Fibroblast of lung (primary cell): ENCODE results near the gene CAMK1D.

Source experiments
- EZH2 ChIP-seq: IDR thresholded peaks from 2 replicates; pipeline ENCODE4 v1.5.1; 2012; ENCODE audit warnings: low read length, control low read depth, mild to moderate bottlenecking; ENCODE audit errors: missing control alignments
- TF ChIP-seq, protein P1 (sequence below), 2 donors: IDR thresholded peaks in 1 of 2; conservative IDR thresholded peaks in 1 of 2; 1 replicate in 1 of 2; 2 replicates in 1 of 2; pipeline ENCODE4 v1.5.1; 2011 to 2012; ENCODE audit warnings: low read length in 2 of 2, control low read depth in 1 of 2, inconsistent platforms in 1 of 2, low read depth in 1 of 2, mild to moderate bottlenecking in 1 of 2

- no peak for TF ChIP-seq EZH2
- TF ChIP-seq, protein P1, sequence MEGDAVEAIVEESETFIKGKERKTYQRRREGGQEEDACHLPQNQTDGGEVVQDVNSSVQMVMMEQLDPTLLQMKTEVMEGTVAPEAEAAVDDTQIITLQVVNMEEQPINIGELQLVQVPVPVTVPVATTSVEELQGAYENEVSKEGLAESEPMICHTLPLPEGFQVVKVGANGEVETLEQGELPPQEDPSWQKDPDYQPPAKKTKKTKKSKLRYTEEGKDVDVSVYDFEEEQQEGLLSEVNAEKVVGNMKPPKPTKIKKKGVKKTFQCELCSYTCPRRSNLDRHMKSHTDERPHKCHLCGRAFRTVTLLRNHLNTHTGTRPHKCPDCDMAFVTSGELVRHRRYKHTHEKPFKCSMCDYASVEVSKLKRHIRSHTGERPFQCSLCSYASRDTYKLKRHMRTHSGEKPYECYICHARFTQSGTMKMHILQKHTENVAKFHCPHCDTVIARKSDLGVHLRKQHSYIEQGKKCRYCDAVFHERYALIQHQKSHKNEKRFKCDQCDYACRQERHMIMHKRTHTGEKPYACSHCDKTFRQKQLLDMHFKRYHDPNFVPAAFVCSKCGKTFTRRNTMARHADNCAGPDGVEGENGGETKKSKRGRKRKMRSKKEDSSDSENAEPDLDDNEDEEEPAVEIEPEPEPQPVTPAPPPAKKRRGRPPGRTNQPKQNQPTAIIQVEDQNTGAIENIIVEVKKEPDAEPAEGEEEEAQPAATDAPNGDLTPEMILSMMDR (conservative IDR thresholded peaks at IDR 0.05 in 1 of 2, IDR thresholded peaks at IDR 0.05 in 1 of 2; ENCODE audit: low read depth in 1 of 2, low read length in 2 of 2): no peak
Observed at GRCh38 chr10:12702215-12702770, 352.9 kb downstream of the CAMK1D start.
